Effector memory CD4-positive, alpha-beta T cell (primary cell): ENCODE results near the gene BPIFB2.

Experiments
- DNase-seq, 3 donors: peaks; one replicate each; pipeline ENCODE4 v3.0.0-alpha.2; 2020
- H3K27ac ChIP-seq: 2 replicates; pipeline ENCODE4 v1.7.0; 2013; ENCODE audit warnings: mild to moderate bottlenecking, low read length, moderate library complexity; ENCODE audit not compliant: insufficient read depth, poor library complexity, severe bottlenecking
- H3K27me3 ChIP-seq: replicated peaks from 2 replicates; pipeline ENCODE4 v1.7.0; 2013; ENCODE audit warnings: mild to moderate bottlenecking, low read length; ENCODE audit not compliant: insufficient read depth, control insufficient read depth, poor library complexity, severe bottlenecking
- H3K36me3 ChIP-seq: 2 replicates; pipeline ENCODE4 v1.7.0; 2013; ENCODE audit warnings: mild to moderate bottlenecking, low read length, moderate library complexity; ENCODE audit not compliant: control insufficient read depth, insufficient read depth
- H3K4me1 ChIP-seq: 2 replicates; pipeline ENCODE4 v1.7.0; 2013; ENCODE audit warnings: low read length, mild to moderate bottlenecking; ENCODE audit not compliant: control insufficient read depth, insufficient read depth, poor library complexity, severe bottlenecking
- H3K4me3 ChIP-seq: 2 replicates; pipeline ENCODE4 v1.7.0; 2013; ENCODE audit warnings: low read length, low read depth, mild to moderate bottlenecking; ENCODE audit not compliant: insufficient read depth, poor library complexity, severe bottlenecking
- H3K9me3 ChIP-seq: 2 replicates; pipeline ENCODE4 v1.7.0; 2013; ENCODE audit warnings: mild to moderate bottlenecking, low read length, moderate library complexity; ENCODE audit not compliant: control insufficient read depth

BPIFB2 gene

GRCh38 chr20:32977281-32978008 lies 30.1 kb upstream of the BPIFB2 start:
- Histone ChIP-seq H3K36me3 (no peaks in the 10 kb centered on the region), H3K4me3 (no peak overlapping the region), H3K4me1 (peaks cover 23% of the 10 kb centered on the region), H3K9me3 (peaks cover 16% of the 10 kb centered on the region), H3K27ac (peak overlapping the region; percentile 57), H3K27me3 (no peaks in the 10 kb centered on the region)
- no peak for DNase-seq

- Histone ChIP-seq H3K27me3 (no peaks in the 10 kb centered on the region), H3K9me3 (peaks cover 16% of the 10 kb centered on the region), H3K36me3 (no peaks in the 10 kb centered on the region), H3K4me3 (no peak overlapping the region), H3K4me1 (peaks cover 18% of the 10 kb centered on the region), H3K27ac (no peak overlapping the region)
- no peak for DNase-seq
These were observed 29.5 kb upstream of the BPIFB2 start for GRCh38 chr20:32978009-32978335.

- H3K9me3 ChIP-seq, result peaks cover 16% of the 10 kb centered on the region
- peaks cover 4% of the 10 kb centered on the region for H3K4me1 ChIP-seq
- no peaks in the 10 kb centered on the region for H3K27me3 ChIP-seq
- H3K36me3 ChIP-seq, result no peaks in the 10 kb centered on the region
- no peak overlapping the region for H3K4me3 ChIP-seq
- DNase-seq, result no peak
- H3K27ac ChIP-seq, result no peak overlapping the region
These were observed 28.1 kb upstream of the BPIFB2 start for GRCh38 chr20:32979201-32979998.

GRCh38 chr20:32980131-32980941 lies 27.2 kb upstream of the BPIFB2 start:
- no peak overlapping the region for H3K4me3 ChIP-seq
- DNase-seq, result no peak
- H3K4me1 ChIP-seq, result peaks cover 4% of the 10 kb centered on the region
- no peaks in the 10 kb centered on the region for H3K36me3 ChIP-seq
- no peaks in the 10 kb centered on the region for H3K27me3 ChIP-seq
- no peak overlapping the region for H3K27ac ChIP-seq
- H3K9me3 ChIP-seq, result peaks cover 16% of the 10 kb centered on the region

GRCh38 chr20:32980990-32981389 lies 26.5 kb upstream of the BPIFB2 start:
- no peaks in the 10 kb centered on the region for H3K36me3 ChIP-seq
- no peak for DNase-seq
- peaks cover 14% of the 10 kb centered on the region for H3K9me3 ChIP-seq
- H3K27me3 ChIP-seq, result no peaks in the 10 kb centered on the region
- H3K27ac ChIP-seq, result no peak overlapping the region
- peaks cover 1% of the 10 kb centered on the region for H3K4me1 ChIP-seq
- no peak overlapping the region for H3K4me3 ChIP-seq

- no peak for DNase-seq
These were observed 24.7 kb upstream of the BPIFB2 start for GRCh38 chr20:32982617-32983458.

GRCh38 chr20:32983459-32984112 lies 23.9 kb upstream of the BPIFB2 start:
- Histone ChIP-seq H3K4me3 (no peak overlapping the region), H3K36me3 (no peaks in the 10 kb centered on the region), H3K27me3 (no peaks in the 10 kb centered on the region), H3K4me1 (no peaks in the 10 kb centered on the region), H3K27ac (no peak overlapping the region), H3K9me3 (no peaks in the 10 kb centered on the region)
- no peak for DNase-seq

More at GRCh38 chr20:32982617-32983458, 24.7 kb upstream of the BPIFB2 start:
- no peak overlapping the region for H3K27ac ChIP-seq
- H3K4me1 ChIP-seq, result no peaks in the 10 kb centered on the region
- H3K9me3 ChIP-seq, result no peaks in the 10 kb centered on the region
- H3K36me3 ChIP-seq, result no peaks in the 10 kb centered on the region
- H3K27me3 ChIP-seq, result no peaks in the 10 kb centered on the region
- no peak overlapping the region for H3K4me3 ChIP-seq

GRCh38 chr20:32984196-32984595 lies 23.3 kb upstream of the BPIFB2 start:
- Histone ChIP-seq H3K4me3 (no peak overlapping the region), H3K27ac (no peak overlapping the region), H3K27me3 (no peaks in the 10 kb centered on the region), H3K9me3 (no peaks in the 10 kb centered on the region), H3K36me3 (no peaks in the 10 kb centered on the region), H3K4me1 (no peaks in the 10 kb centered on the region)
- DNase-seq, result no peak
